ENCODE results near the gene SYT13. TPM values are rescaled to one million over a fixed set of nuclear protein-coding genes. Genes with fewer than 3 reads are reported as not detected.

Gene SYT13
- total RNA-seq, 4 donors from 2014 or later: 0.19 to 1.3 (median 0.67) TPM; not detected in 1

- no peak for TF ChIP-seq POLR2A (IDR thresholded peaks at IDR 0.05)
- no peak for TF ChIP-seq POLR2AphosphoS5 (IDR thresholded peaks at IDR 0.05)
- no peak for TF ChIP-seq CTCF (IDR thresholded peaks at IDR 0.05)
- TF ChIP-seq EP300 (IDR thresholded peaks at IDR 0.05): no peak
- 94 to 100% methylated on average over 3 to 7 of the region's 19 CpGs for WGBS, 2 donors (ENCODE audit: low coverage in 1 of 2)
- peaks cover 0 to 64% of the 10 kb centered on the region in 2 donors for H3K36me3 ChIP-seq
- H3K27ac ChIP-seq: no peak overlapping the region
- no peak for ATAC-seq
- H3K9me3 ChIP-seq: no peaks in the 10 kb centered on the region
- H3K4me3 ChIP-seq: no peak overlapping the region
- H3K4me1 ChIP-seq: no peaks in the 10 kb centered on the region
- no peaks in the 10 kb centered on the region for H3K27me3 ChIP-seq
Measured at GRCh38 chr11:45227836-45228235, 58.3 kb downstream of the SYT13 start.

GRCh38 chr11:45226901-45227300 lies 59.2 kb downstream of the SYT13 start:
- WGBS, 2 donors (ENCODE audit: low coverage in 1 of 2): no CpG with 5 or more reads among the region's 21 CpGs
- TF ChIP-seq CTCF (IDR thresholded peaks at IDR 0.05) (no peak), POLR2AphosphoS5 (IDR thresholded peaks at IDR 0.05) (no peak), EP300 (IDR thresholded peaks at IDR 0.05) (no peak), POLR2A (IDR thresholded peaks at IDR 0.05) (no peak)
- no peak for ATAC-seq
- H3K36me3 ChIP-seq: peaks cover 0 to 73% of the 10 kb centered on the region in 2 donors
- H3K27ac ChIP-seq: no peak overlapping the region
- no peaks in the 10 kb centered on the region for H3K9me3 ChIP-seq
- no peaks in the 10 kb centered on the region for H3K4me1 ChIP-seq
- no peak overlapping the region for H3K4me3 ChIP-seq
- H3K27me3 ChIP-seq: no peaks in the 10 kb centered on the region

- ATAC-seq: no peak
- WGBS, 2 donors (ENCODE audit: low coverage in 1 of 2): 93% methylated on average over 20 of the region's 39 CpGs; no CpG with 5 or more reads in 1 of the 2 donors
- Histone ChIP-seq H3K27me3 (no peaks in the 10 kb centered on the region), H3K4me1 (no peaks in the 10 kb centered on the region), H3K4me3 (no peak overlapping the region), H3K9me3 (no peaks in the 10 kb centered on the region), H3K27ac (no peak overlapping the region), H3K36me3 (peaks cover 0 to 80% of the 10 kb centered on the region in 2 donors)
- TF ChIP-seq EP300 (IDR thresholded peaks at IDR 0.05): no peak
- TF ChIP-seq CTCF (IDR thresholded peaks at IDR 0.05): no peak
- TF ChIP-seq POLR2AphosphoS5 (IDR thresholded peaks at IDR 0.05): no peak
- TF ChIP-seq POLR2A (IDR thresholded peaks at IDR 0.05): no peak
Measured at GRCh38 chr11:45225961-45226871, 59.9 kb downstream of the SYT13 start.

GRCh38 chr11:45225277-45225676 lies 60.9 kb downstream of the SYT13 start:
- WGBS, 2 donors (ENCODE audit: low coverage in 1 of 2): 67 to 91% methylated on average over 1 of the region's 1 CpG
- H3K27ac ChIP-seq: no peak overlapping the region
- ATAC-seq: no peak
- TF ChIP-seq EP300 (IDR thresholded peaks at IDR 0.05) (no peak), POLR2A (IDR thresholded peaks at IDR 0.05) (no peak), POLR2AphosphoS5 (IDR thresholded peaks at IDR 0.05) (no peak), CTCF (IDR thresholded peaks at IDR 0.05) (no peak)
- peaks cover 0 to 89% of the 10 kb centered on the region in 2 donors for H3K36me3 ChIP-seq
- H3K4me1 ChIP-seq: no peaks in the 10 kb centered on the region
- no peaks in the 10 kb centered on the region for H3K27me3 ChIP-seq
- no peaks in the 10 kb centered on the region for H3K9me3 ChIP-seq
- H3K4me3 ChIP-seq: no peak overlapping the region

- no peak for TF ChIP-seq POLR2AphosphoS5 (IDR thresholded peaks at IDR 0.05)
- TF ChIP-seq EP300 (IDR thresholded peaks at IDR 0.05): no peak
- no peak for TF ChIP-seq POLR2A (IDR thresholded peaks at IDR 0.05)
- no peak for TF ChIP-seq CTCF (IDR thresholded peaks at IDR 0.05)
- H3K27me3 ChIP-seq: no peaks in the 10 kb centered on the region
- no peak for ATAC-seq
- no peaks in the 10 kb centered on the region for H3K4me1 ChIP-seq
- H3K27ac ChIP-seq: no peak overlapping the region
- peaks cover 0 to 94% of the 10 kb centered on the region in 2 donors for H3K36me3 ChIP-seq
- H3K4me3 ChIP-seq: no peak overlapping the region
- H3K9me3 ChIP-seq: no peaks in the 10 kb centered on the region
- 100% methylated on average over 1 of the region's 11 CpGs; no CpG with 5 or more reads in 1 of the 2 donors for WGBS, 2 donors (ENCODE audit: low coverage in 1 of 2)
Measured at GRCh38 chr11:45224766-45225165, 61.4 kb downstream of the SYT13 start.

Measured in gastroesophageal sphincter (tissue), 4 donors.